AG09309 (cell line): ENCODE measurements around the gene HEBP2.

ENCODE experiments used
- DNase-seq: peaks from one replicate; pipeline ENCODE4 v3.0.0-alpha.2; 2010; ENCODE audit warnings: low read depth
- H3K4me3 ChIP-seq: 2 replicates; pipeline ENCODE4 v1.5.1; 2011; ENCODE audit warnings: mild to moderate bottlenecking, low read depth, low read length, moderate library complexity; ENCODE audit not compliant: control insufficient read depth
- CTCF ChIP-seq: IDR thresholded peaks from 2 replicates; pipeline ENCODE4 v1.5.1; 2011; ENCODE audit warnings: mild to moderate bottlenecking, low read depth, low read length, inconsistent platforms; ENCODE audit not compliant: insufficient read depth, control insufficient read depth; ENCODE audit errors: missing control alignments

The HEBP2 gene

DNA sequence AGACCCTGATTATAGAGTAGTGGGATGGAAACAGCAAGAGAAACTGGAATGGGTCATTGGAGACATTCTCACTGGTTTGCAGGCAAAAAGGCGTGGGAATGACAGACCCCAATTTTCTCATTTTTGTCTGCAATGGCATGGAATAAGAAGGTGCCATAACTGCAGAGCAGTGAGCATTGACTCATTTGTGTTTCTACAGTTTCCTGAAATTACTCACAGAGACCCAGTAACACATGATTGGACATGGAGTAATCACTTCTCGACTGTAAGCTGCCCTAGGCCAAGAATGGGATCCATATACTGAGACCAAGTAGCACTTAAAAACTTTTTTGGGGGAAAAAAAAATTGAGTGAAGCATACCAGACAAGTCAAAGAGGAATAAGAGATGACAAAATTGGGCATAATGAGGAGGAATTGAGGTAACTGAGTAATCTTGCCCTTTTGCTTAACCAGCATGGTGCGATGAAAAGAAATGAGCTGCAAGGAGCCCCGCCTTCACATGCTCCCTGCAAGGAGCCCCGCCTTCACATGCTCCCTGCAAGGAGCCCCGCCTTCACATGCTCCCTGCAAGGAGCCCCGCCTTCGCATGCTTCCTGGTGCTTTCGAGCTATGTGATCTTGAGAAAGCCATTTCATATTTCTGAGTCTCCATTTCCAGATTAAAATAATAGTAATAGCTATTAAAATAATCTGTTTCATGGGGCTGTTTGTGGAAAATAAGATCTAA, 51.1 kb downstream of the HEBP2 start:
- DNase-seq = no peak
- no peak for TF ChIP-seq CTCF
- H3K4me3 ChIP-seq = no peak overlapping the region

- no peak for DNase-seq
- no peak overlapping the region for H3K4me3 ChIP-seq
- TF ChIP-seq CTCF = no peak
These were observed 51.9 kb downstream of the HEBP2 start for GRCh38 chr6:138455746-138456400.

DNA sequence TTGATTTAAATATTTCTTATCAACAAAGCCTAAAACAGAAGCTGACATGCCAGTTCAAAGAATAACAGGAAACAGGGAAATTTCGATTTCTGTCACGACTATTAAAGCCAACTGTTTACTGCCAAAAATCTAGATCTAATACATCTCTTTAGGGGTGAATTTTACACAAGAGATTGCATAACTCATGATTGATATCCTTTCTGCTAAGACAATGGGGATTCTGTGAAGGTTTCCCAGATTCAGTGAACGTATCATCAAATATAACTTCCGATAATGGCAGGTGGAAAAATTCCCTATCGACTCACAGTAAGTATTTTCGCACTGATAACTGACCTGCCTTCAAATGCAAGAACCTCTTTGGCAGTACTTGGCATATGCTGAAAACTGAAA, 52.4 kb downstream of the HEBP2 start:
- H3K4me3 ChIP-seq = no peak overlapping the region
- DNase-seq = no peak
- no peak for TF ChIP-seq CTCF

GRCh38 chr6:138461647-138462046, 57.6 kb downstream of the HEBP2 start:
- TF ChIP-seq CTCF = no peak
- no peak for DNase-seq
- H3K4me3 ChIP-seq = no peak overlapping the region

DNA sequence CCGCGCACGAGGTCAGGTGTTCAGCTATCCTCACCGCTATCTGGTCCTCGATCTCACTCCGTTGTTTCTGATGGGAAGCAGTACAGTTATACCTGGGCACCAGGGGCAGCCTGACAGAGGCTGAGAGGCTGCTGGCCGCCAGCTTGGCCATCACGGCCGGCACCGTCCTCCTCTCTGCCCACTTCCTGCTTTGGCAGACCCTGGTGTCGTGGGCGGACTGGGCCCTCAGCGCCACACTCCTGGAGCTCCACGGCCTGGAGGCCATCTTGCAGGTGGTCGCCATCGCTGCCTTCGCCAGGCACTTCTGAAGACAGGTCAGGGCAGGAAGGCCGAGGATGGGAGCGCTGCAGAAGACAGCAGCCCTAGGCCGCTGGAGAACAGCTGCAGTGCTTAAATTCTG, 60.1 kb downstream of the HEBP2 start:
- TF ChIP-seq CTCF = no peak
- H3K4me3 ChIP-seq = no peak overlapping the region
- no peak for DNase-seq

DNA sequence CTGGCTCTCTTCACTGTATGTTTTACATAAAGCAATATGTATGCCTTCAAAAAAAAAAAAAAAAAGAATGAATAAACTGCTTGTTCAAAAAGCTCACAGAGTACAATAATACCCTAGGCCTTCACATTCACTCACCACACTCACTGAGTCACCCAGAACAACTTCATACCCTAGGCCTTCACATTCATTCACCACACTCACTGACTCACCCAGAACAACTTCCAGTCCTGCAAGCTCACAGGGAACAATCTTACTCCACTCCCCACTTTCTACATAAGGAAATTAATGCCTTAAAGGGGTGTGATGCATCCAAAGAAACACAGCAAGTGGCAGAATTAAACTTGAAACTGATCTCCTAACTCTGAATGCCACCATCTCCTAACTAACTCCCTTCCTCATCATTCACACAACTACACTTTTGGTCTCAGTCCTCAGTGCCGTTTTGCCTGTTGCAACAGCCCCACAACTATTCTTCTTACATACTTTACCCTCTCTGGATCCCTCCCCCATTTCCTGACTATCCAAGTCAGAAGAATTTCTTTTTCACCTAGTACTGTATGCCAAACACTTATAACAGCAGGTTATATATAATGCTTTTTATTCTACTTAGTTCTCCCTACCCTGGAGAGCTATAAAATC, 61.1 kb downstream of the HEBP2 start:
- peak; percentile 84 for DNase-seq
- H3K4me3 ChIP-seq = no peak overlapping the region
- no peak for TF ChIP-seq CTCF
